GM23248 (cell line): ENCODE measurements around the gene PHRF1. TPM values are rescaled to one million over a fixed set of nuclear protein-coding genes. Genes with fewer than 3 reads are reported as not detected.
A peak's percentile ranks its signal among the peaks of the same experiment; 100 is the strongest.

Experiments used
- DNase-seq: peaks from one replicate; pipeline ENCODE4 v3.0.0-alpha.2; 2015
- H2AFZ ChIP-seq: fragments of 200-600 bp; sonication (generic); 2 replicates; pipeline ENCODE4 v1.6.1; 2016; ENCODE audit warnings: antibody characterized with exemption
- H3F3A ChIP-seq: fragments of 200-600 bp; sonication (generic); 2 replicates; pipeline ENCODE4 v1.6.1; 2016; ENCODE audit warnings: mild to moderate bottlenecking, antibody characterized with exemption, mixed run types; ENCODE audit not compliant: insufficient read depth
- H3K27ac ChIP-seq: fragments of 200-600 bp; sonication (generic); 2 replicates; pipeline ENCODE4 v1.5.1; 2016; ENCODE audit warnings: mild to moderate bottlenecking
- H3K27me3 ChIP-seq: fragments of 200-600 bp; sonication (generic); replicated peaks from 2 replicates; pipeline ENCODE4 v1.6.1; 2016; ENCODE audit warnings: mild to moderate bottlenecking; ENCODE audit not compliant: insufficient read depth
- H3K36me3 ChIP-seq: fragments of 200-600 bp; sonication (generic); 2 replicates; pipeline ENCODE4 v1.6.1; 2016; ENCODE audit warnings: low read depth, mild to moderate bottlenecking
- H3K4me1 ChIP-seq: fragments of 200-600 bp; sonication (generic); 2 replicates; pipeline ENCODE4 v1.6.1; 2016; ENCODE audit warnings: mild to moderate bottlenecking; ENCODE audit not compliant: insufficient read depth
- H3K4me2 ChIP-seq: fragments of 200-600 bp; sonication (generic); one replicate; pipeline ENCODE4 v1.6.1; 2016; ENCODE audit warnings: mild to moderate bottlenecking; ENCODE audit not compliant: unreplicated experiment
- H3K4me3 ChIP-seq: fragments of 200-600 bp; sonication (generic); 2 replicates; pipeline ENCODE4 v1.5.1; 2016; ENCODE audit warnings: mild to moderate bottlenecking
- H3K79me2 ChIP-seq: fragments of 200-600 bp; sonication (generic); 2 replicates; pipeline ENCODE4 v1.6.1; 2016; ENCODE audit warnings: mild to moderate bottlenecking; ENCODE audit not compliant: insufficient read depth
- H3K9ac ChIP-seq: fragments of 200-600 bp; sonication (generic); 2 replicates; pipeline ENCODE4 v1.6.1; 2016; ENCODE audit warnings: mild to moderate bottlenecking
- H3K9me2 ChIP-seq: fragments of 200-600 bp; sonication (generic); 2 replicates; pipeline ENCODE4 v1.6.1; 2016; ENCODE audit warnings: mixed run types, mild to moderate bottlenecking, moderate library complexity; ENCODE audit not compliant: insufficient read depth
- H3K9me3 ChIP-seq: fragments of 200-600 bp; sonication (generic); one replicate; pipeline ENCODE4 v1.6.1; 2017; ENCODE audit warnings: low read depth
- H4K20me1 ChIP-seq: fragments of 200-600 bp; sonication (generic); 2 replicates; pipeline ENCODE4 v1.6.0; 2016; ENCODE audit not compliant: insufficient read depth
- EZH2 ChIP-seq: fragments of 200-600 bp; sonication (generic); IDR thresholded peaks from 2 replicates; pipeline ENCODE4 v1.6.1; 2018; ENCODE audit warnings: antibody characterized with exemption, mild to moderate bottlenecking; ENCODE audit not compliant: insufficient read depth, poor library complexity, severe bottlenecking
- EZH2phosphoT487 ChIP-seq: fragments of 200-600 bp; sonication (generic); IDR thresholded peaks from 2 replicates; pipeline ENCODE4 v1.6.1; 2018; ENCODE audit warnings: antibody characterized with exemption, moderate library complexity, mild to moderate bottlenecking, low read depth; ENCODE audit not compliant: insufficient read depth
- WGBS, 2 experiments: methylation state at CpG; one replicate each; pipeline ENCODE4 v1.1.6; 2015 to 2017; ENCODE audit warnings: low lambda C conversion rate in 2 of 2, low coverage in 1 of 2; ENCODE audit errors: missing lambda C conversion rate in 2 of 2; 5-methylcytosine and 5-hydroxymethylcytosine counted together
- in situ Hi-C: fragments of 300-500 bp; cut with MboI; formaldehyde crosslinking; loops from 2 replicates; pipeline ENCODE4 v1.15.0; 2020
- polyA plus RNA-seq: library from polyadenylated mRNA; unstranded; fragments of >200 nt; fragmentation: Nextera tagmentation; extraction: Ambion mirVana; gene quantifications from 2 replicates; pipeline ENCODE4 v1.2.1, GENCODE V29; 2016
- total RNA-seq: library from RNA; depleted of rRNA; stranded (reverse); fragments of >200 nt; shearing (Covaris generic); gene quantifications from 2 replicates; pipeline ENCODE4 v1.2.3, GENCODE V29; 2014

Gene PHRF1
- total and polyA plus RNA-seq, 2 experiments from 2014 or later = 10.9 to 27.7 TPM

- Histone ChIP-seq H3K9ac (no peak overlapping the region), H3K4me3 (no peak overlapping the region), H3K79me2 (no peaks in the 10 kb centered on the region), H3K27me3 (peaks cover 12% of the 10 kb centered on the region), H4K20me1 (no peaks in the 10 kb centered on the region), H3K9me3 (no peaks in the 10 kb centered on the region), H3K9me2 (no peaks in the 10 kb centered on the region), H3K36me3 (no peaks in the 10 kb centered on the region), H3K4me1 (no peaks in the 10 kb centered on the region), H3K27ac (no peak overlapping the region), H3K4me2 (no peak overlapping the region), H2AFZ (no peak overlapping the region), H3F3A (no peaks in the 10 kb centered on the region)
- WGBS, 2 experiments = 36 to 38% methylated on average over 10 of the region's 11 CpGs
- in situ Hi-C loops = no loop called here
- TF ChIP-seq EZH2phosphoT487 (no peak), EZH2 (no peak)
- DNase-seq = no peak
Observed at GRCh38 chr11:553988-554340, 22.3 kb upstream of the PHRF1 start.

- H3K9me3 ChIP-seq = no peaks in the 10 kb centered on the region
- H3K9me2 ChIP-seq = no peaks in the 10 kb centered on the region
- DNase-seq = peak; percentile 63
- H4K20me1 ChIP-seq = no peaks in the 10 kb centered on the region
- no peak overlapping the region for H3K27ac ChIP-seq
- H3K9ac ChIP-seq = no peak overlapping the region
- no peak overlapping the region for H2AFZ ChIP-seq
- no peak for TF ChIP-seq EZH2
- no peak for TF ChIP-seq EZH2phosphoT487
- no peaks in the 10 kb centered on the region for H3K4me1 ChIP-seq
- no peaks in the 10 kb centered on the region for H3F3A ChIP-seq
- in situ Hi-C loops = no loop called here
- no peak overlapping the region for H3K4me2 ChIP-seq
- no peaks in the 10 kb centered on the region for H3K36me3 ChIP-seq
- WGBS, 2 experiments = 4 to 11% methylated on average over 31 to 59 of the region's 60 CpGs
- H3K79me2 ChIP-seq = no peaks in the 10 kb centered on the region
- H3K4me3 ChIP-seq = no peak overlapping the region
- H3K27me3 ChIP-seq = peaks cover 12% of the 10 kb centered on the region
Observed at GRCh38 chr11:554428-555226, 21.6 kb upstream of the PHRF1 start.

GRCh38 chr11:555227-555779 lies 21.0 kb upstream of the PHRF1 start:
- Histone ChIP-seq H3K9me3 (no peaks in the 10 kb centered on the region), H3K36me3 (no peaks in the 10 kb centered on the region), H3K27me3 (peaks cover 12% of the 10 kb centered on the region), H3K4me3 (no peak overlapping the region), H3K4me2 (no peak overlapping the region), H3F3A (no peaks in the 10 kb centered on the region), H3K9me2 (no peaks in the 10 kb centered on the region), H2AFZ (no peak overlapping the region), H3K9ac (no peak overlapping the region), H3K27ac (no peak overlapping the region), H3K4me1 (no peaks in the 10 kb centered on the region), H4K20me1 (no peaks in the 10 kb centered on the region), H3K79me2 (no peaks in the 10 kb centered on the region)
- TF ChIP-seq EZH2 = peak; percentile 94
- no peak for TF ChIP-seq EZH2phosphoT487
- in situ Hi-C loops = no loop called here
- 0 to 3% methylated on average over 10 to 40 of the region's 57 CpGs for WGBS, 2 experiments
- no peak for DNase-seq

GRCh38 chr11:555780-556661 lies 20.2 kb upstream of the PHRF1 start:
- Histone ChIP-seq H3K27ac (no peak overlapping the region), H3K9ac (no peak overlapping the region), H3F3A (no peaks in the 10 kb centered on the region), H3K9me3 (no peaks in the 10 kb centered on the region), H3K4me2 (no peak overlapping the region), H3K9me2 (no peaks in the 10 kb centered on the region), H2AFZ (no peak overlapping the region), H3K4me3 (no peak overlapping the region), H3K4me1 (no peaks in the 10 kb centered on the region), H3K27me3 (peaks cover 12% of the 10 kb centered on the region), H3K79me2 (no peaks in the 10 kb centered on the region), H3K36me3 (no peaks in the 10 kb centered on the region), H4K20me1 (no peaks in the 10 kb centered on the region)
- in situ Hi-C loops = no loop called here
- TF ChIP-seq EZH2phosphoT487 (no peak), EZH2 (peak; percentile 49)
- 4% methylated on average over 60 to 99 of the region's 104 CpGs for WGBS, 2 experiments
- DNase-seq = peak; percentile 49
